ENCODE results near the gene PRDM2. TPM values are rescaled to one million over a fixed set of nuclear protein-coding genes. Genes with fewer than 3 reads are reported as not detected.

PRDM2 gene
- total RNA-seq, 1 donor: 12.7 TPM

GRCh38 chr1:13807209-13807608 is 107.2 kb downstream of the PRDM2 start:
- Histone ChIP-seq H3K27me3 (ENCODE audit: insufficient read depth, low read length) (no peaks in the 10 kb centered on the region), H3K4me3 (ENCODE audit: insufficient read depth, low read length) (no peak overlapping the region), H3K79me2 (ENCODE audit: insufficient read depth, low read length) (no peaks in the 10 kb centered on the region), H3K36me3 (ENCODE audit: insufficient read depth, low read length) (no peaks in the 10 kb centered on the region), H3K4me2 (ENCODE audit: insufficient read depth, low read length) (no peak overlapping the region), H3K4me1 (ENCODE audit: insufficient read depth, low read length) (no peaks in the 10 kb centered on the region), H4K20me1 (ENCODE audit: insufficient read depth, low read length) (peaks cover 7% of the 10 kb centered on the region), H2AFZ (ENCODE audit: low read length) (no peak overlapping the region), H3K9me3 (ENCODE audit: low read depth, low read length) (no peaks in the 10 kb centered on the region), H3K27ac (ENCODE audit: low read depth, low read length) (no peak overlapping the region)
- peak; percentile 47 for TF ChIP-seq CTCF (IDR thresholded peaks at IDR 0.05; ENCODE audit: extremely low read depth, low read depth, low read length)
- peak; percentile 96 for DNase-seq (ENCODE audit: insufficient read length, low spot score, missing footprints)

GRCh38 chr1:13808729-13809131 is 108.7 kb downstream of the PRDM2 start:
- TF ChIP-seq CTCF (IDR thresholded peaks at IDR 0.05; ENCODE audit: extremely low read depth, low read depth, low read length): no peak
- DNase-seq (ENCODE audit: insufficient read length, low spot score, missing footprints): no peak
- Histone ChIP-seq H3K27ac (ENCODE audit: low read depth, low read length) (no peak overlapping the region), H3K79me2 (ENCODE audit: insufficient read depth, low read length) (no peaks in the 10 kb centered on the region), H3K4me2 (ENCODE audit: insufficient read depth, low read length) (no peak overlapping the region), H3K36me3 (ENCODE audit: insufficient read depth, low read length) (no peaks in the 10 kb centered on the region), H3K27me3 (ENCODE audit: insufficient read depth, low read length) (no peaks in the 10 kb centered on the region), H3K4me1 (ENCODE audit: insufficient read depth, low read length) (no peaks in the 10 kb centered on the region), H3K4me3 (ENCODE audit: insufficient read depth, low read length) (no peak overlapping the region), H4K20me1 (ENCODE audit: insufficient read depth, low read length) (peaks cover 13% of the 10 kb centered on the region), H2AFZ (ENCODE audit: low read length) (no peak overlapping the region), H3K9me3 (ENCODE audit: low read depth, low read length) (no peaks in the 10 kb centered on the region)

GRCh38 chr1:13809461-13810159 is 109.6 kb downstream of the PRDM2 start:
- H3K27me3 ChIP-seq (ENCODE audit: insufficient read depth, low read length): no peaks in the 10 kb centered on the region
- H3K79me2 ChIP-seq (ENCODE audit: insufficient read depth, low read length): no peaks in the 10 kb centered on the region
- no peak for TF ChIP-seq CTCF (IDR thresholded peaks at IDR 0.05; ENCODE audit: extremely low read depth, low read depth, low read length)

GRCh38 chr1:13812456-13813397 is 112.7 kb downstream of the PRDM2 start:
- H3K27ac ChIP-seq (ENCODE audit: low read depth, low read length): no peak overlapping the region
- H2AFZ ChIP-seq (ENCODE audit: low read length): no peak overlapping the region
- no peaks in the 10 kb centered on the region for H3K4me1 ChIP-seq (ENCODE audit: insufficient read depth, low read length)
- no peaks in the 10 kb centered on the region for H3K79me2 ChIP-seq (ENCODE audit: insufficient read depth, low read length)
- TF ChIP-seq CTCF (IDR thresholded peaks at IDR 0.05; ENCODE audit: extremely low read depth, low read depth, low read length): no peak
- H3K27me3 ChIP-seq (ENCODE audit: insufficient read depth, low read length): no peaks in the 10 kb centered on the region
- no peak overlapping the region for H3K4me2 ChIP-seq (ENCODE audit: insufficient read depth, low read length)
- DNase-seq (ENCODE audit: insufficient read length, low spot score, missing footprints): no peak
- H3K36me3 ChIP-seq (ENCODE audit: insufficient read depth, low read length): no peaks in the 10 kb centered on the region
- no peak overlapping the region for H3K4me3 ChIP-seq (ENCODE audit: insufficient read depth, low read length)
- no peaks in the 10 kb centered on the region for H3K9me3 ChIP-seq (ENCODE audit: low read depth, low read length)
- H4K20me1 ChIP-seq (ENCODE audit: insufficient read depth, low read length): peaks cover 13% of the 10 kb centered on the region

More at GRCh38 chr1:13809461-13810159, 109.6 kb downstream of the PRDM2 start:
- no peaks in the 10 kb centered on the region for H3K9me3 ChIP-seq (ENCODE audit: low read depth, low read length)
- H3K4me3 ChIP-seq (ENCODE audit: insufficient read depth, low read length): no peak overlapping the region
- H3K36me3 ChIP-seq (ENCODE audit: insufficient read depth, low read length): no peaks in the 10 kb centered on the region
- no peak for DNase-seq (ENCODE audit: insufficient read length, low spot score, missing footprints)
- no peak overlapping the region for H3K4me2 ChIP-seq (ENCODE audit: insufficient read depth, low read length)
- H3K4me1 ChIP-seq (ENCODE audit: insufficient read depth, low read length): no peaks in the 10 kb centered on the region
- H3K27ac ChIP-seq (ENCODE audit: low read depth, low read length): no peak overlapping the region
- H2AFZ ChIP-seq (ENCODE audit: low read length): no peak overlapping the region
- peaks cover 16% of the 10 kb centered on the region for H4K20me1 ChIP-seq (ENCODE audit: insufficient read depth, low read length)

All from osteoblast (primary cell).